ENCODE results near the gene GALNT16. TPM values are rescaled to one million over a fixed set of nuclear protein-coding genes. Genes with fewer than 3 reads are reported as not detected.

Gene GALNT16
- polyA plus RNA-seq, 1 donor (not counting 4 experiments of a cell fraction or from before 2014, with no cell fraction given), result not detected

DNA sequence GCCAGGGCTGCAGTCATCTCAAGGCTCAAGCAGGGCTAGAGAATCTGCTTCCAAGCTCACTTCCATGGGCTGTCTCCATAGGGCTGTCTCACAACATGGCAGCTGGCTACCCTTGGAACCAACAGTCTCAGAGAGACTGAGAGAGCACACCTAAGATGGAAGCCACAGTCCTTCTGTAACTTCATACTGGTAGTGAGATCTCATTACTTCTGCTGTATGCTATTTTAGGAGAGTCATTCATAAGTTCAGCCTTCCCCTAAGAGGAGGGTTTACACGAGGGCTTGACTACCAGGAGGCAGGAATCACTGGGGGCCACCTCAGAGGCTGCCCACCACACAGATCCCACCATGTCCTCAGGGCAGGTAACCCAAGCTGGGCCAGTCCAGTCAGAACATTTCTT lies 108.4 kb downstream of the GALNT16 start:
- no peak overlapping the region for H2AFZ ChIP-seq (ENCODE audit: control insufficient read depth, low read length)
- H3K36me3 ChIP-seq (ENCODE audit: control insufficient read depth in 2 of 2, extremely low read depth in 1 of 2, insufficient read depth in 2 of 2, low read length in 2 of 2), result no peaks in the 10 kb centered on the region
- no peaks in the 10 kb centered on the region for H3K9me1 ChIP-seq (ENCODE audit: control insufficient read depth, extremely low read depth, insufficient read depth, low read length)
- no peaks in the 10 kb centered on the region for H3K27me3 ChIP-seq (ENCODE audit: control insufficient read depth, extremely low read depth, insufficient read depth, low read length)
- H3K27ac ChIP-seq (ENCODE audit: control insufficient read depth, insufficient read depth, low read length), result no peak overlapping the region
- H3K79me2 ChIP-seq (ENCODE audit: control insufficient read depth, insufficient read depth, low read length), result no peaks in the 10 kb centered on the region
- H3K9ac ChIP-seq (ENCODE audit: control insufficient read depth, extremely low read depth, insufficient read depth, low read length), result no peak overlapping the region
- DNase-seq (ENCODE audit: low read depth, low spot score) (no peak), FAIRE-seq (no peak)
- H3K4me1 ChIP-seq (ENCODE audit: control insufficient read depth, extremely low read depth, insufficient read depth, low read length), result no peaks in the 10 kb centered on the region
- no peaks in the 10 kb centered on the region for H3K9me3 ChIP-seq (ENCODE audit: control insufficient read depth, low read depth, low read length)
- H3K4me2 ChIP-seq (ENCODE audit: control insufficient read depth, extremely low read depth, insufficient read depth, low read depth, low read length), result no peak overlapping the region
- TF ChIP-seq, protein P1, sequence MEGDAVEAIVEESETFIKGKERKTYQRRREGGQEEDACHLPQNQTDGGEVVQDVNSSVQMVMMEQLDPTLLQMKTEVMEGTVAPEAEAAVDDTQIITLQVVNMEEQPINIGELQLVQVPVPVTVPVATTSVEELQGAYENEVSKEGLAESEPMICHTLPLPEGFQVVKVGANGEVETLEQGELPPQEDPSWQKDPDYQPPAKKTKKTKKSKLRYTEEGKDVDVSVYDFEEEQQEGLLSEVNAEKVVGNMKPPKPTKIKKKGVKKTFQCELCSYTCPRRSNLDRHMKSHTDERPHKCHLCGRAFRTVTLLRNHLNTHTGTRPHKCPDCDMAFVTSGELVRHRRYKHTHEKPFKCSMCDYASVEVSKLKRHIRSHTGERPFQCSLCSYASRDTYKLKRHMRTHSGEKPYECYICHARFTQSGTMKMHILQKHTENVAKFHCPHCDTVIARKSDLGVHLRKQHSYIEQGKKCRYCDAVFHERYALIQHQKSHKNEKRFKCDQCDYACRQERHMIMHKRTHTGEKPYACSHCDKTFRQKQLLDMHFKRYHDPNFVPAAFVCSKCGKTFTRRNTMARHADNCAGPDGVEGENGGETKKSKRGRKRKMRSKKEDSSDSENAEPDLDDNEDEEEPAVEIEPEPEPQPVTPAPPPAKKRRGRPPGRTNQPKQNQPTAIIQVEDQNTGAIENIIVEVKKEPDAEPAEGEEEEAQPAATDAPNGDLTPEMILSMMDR (optimal IDR thresholded peaks at IDR 0.05 in 1 of 3, IDR thresholded peaks at IDR 0.05 in 1 of 3, conservative IDR thresholded peaks at IDR 0.05 in 1 of 3; ENCODE audit: extremely low read depth in 1 of 3, insufficient read depth in 2 of 3, low read length in 3 of 3), result no peak
- TF ChIP-seq EZH2 (IDR thresholded peaks at IDR 0.05; ENCODE audit: low read length), result no peak
- dilution Hi-C loops (cut with MboI; ENCODE audit: extremely low pct_ligation_motif_present, low sequenced_read_pairs), result no loop called here
- H3K4me3 ChIP-seq (ENCODE audit: control insufficient read depth in 2 of 3, extremely low read depth in 1 of 3, insufficient read depth in 2 of 3, low read depth in 1 of 3, low read length in 3 of 3), result no peak overlapping the region
- no peaks in the 10 kb centered on the region for H4K20me1 ChIP-seq (ENCODE audit: control insufficient read depth, extremely low read depth, insufficient read depth, low read length)

DNA sequence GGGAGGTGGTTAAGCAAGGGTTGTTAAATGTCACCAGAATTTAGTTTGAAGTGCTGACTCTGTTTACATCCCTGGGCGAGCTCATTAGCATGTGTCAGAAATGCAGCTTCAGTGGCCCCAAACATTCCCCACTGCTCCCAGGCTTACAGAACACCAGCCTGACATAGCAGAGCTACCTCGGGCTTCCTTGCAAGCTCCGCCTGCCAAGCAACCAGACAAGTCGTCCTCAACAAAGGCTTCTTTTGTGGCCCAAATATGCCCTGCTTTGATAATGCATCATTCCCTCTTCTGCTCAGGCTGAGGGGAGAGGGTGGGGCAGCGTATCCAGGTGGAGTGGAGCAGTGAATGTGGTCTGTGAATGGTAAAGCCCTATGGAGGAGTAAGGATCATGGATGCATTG lies 110.1 kb downstream of the GALNT16 start:
- H4K20me1 ChIP-seq (ENCODE audit: control insufficient read depth, extremely low read depth, insufficient read depth, low read length), result no peaks in the 10 kb centered on the region
- H3K27me3 ChIP-seq (ENCODE audit: control insufficient read depth, extremely low read depth, insufficient read depth, low read length), result no peaks in the 10 kb centered on the region
- no peak for FAIRE-seq
- no peak for TF ChIP-seq EZH2 (IDR thresholded peaks at IDR 0.05; ENCODE audit: low read length)
- TF ChIP-seq, protein P1 (optimal IDR thresholded peaks at IDR 0.05 in 1 of 3, IDR thresholded peaks at IDR 0.05 in 1 of 3, conservative IDR thresholded peaks at IDR 0.05 in 1 of 3; ENCODE audit: extremely low read depth in 1 of 3, insufficient read depth in 2 of 3, low read length in 3 of 3), result no peak
- no peak overlapping the region for H3K4me3 ChIP-seq (ENCODE audit: control insufficient read depth in 2 of 3, extremely low read depth in 1 of 3, insufficient read depth in 2 of 3, low read depth in 1 of 3, low read length in 3 of 3)
- H3K9ac ChIP-seq (ENCODE audit: control insufficient read depth, extremely low read depth, insufficient read depth, low read length), result no peak overlapping the region
- dilution Hi-C loops (cut with MboI; ENCODE audit: extremely low pct_ligation_motif_present, low sequenced_read_pairs), result no loop called here
- DNase-seq (ENCODE audit: low read depth, low spot score), result no peak
- H3K9me1 ChIP-seq (ENCODE audit: control insufficient read depth, extremely low read depth, insufficient read depth, low read length), result no peaks in the 10 kb centered on the region
- H2AFZ ChIP-seq (ENCODE audit: control insufficient read depth, low read length), result no peak overlapping the region
- H3K9me3 ChIP-seq (ENCODE audit: control insufficient read depth, low read depth, low read length), result no peaks in the 10 kb centered on the region
- no peak overlapping the region for H3K4me2 ChIP-seq (ENCODE audit: control insufficient read depth, extremely low read depth, insufficient read depth, low read depth, low read length)
- H3K4me1 ChIP-seq (ENCODE audit: control insufficient read depth, extremely low read depth, insufficient read depth, low read length), result no peaks in the 10 kb centered on the region
- no peaks in the 10 kb centered on the region for H3K36me3 ChIP-seq (ENCODE audit: control insufficient read depth in 2 of 2, extremely low read depth in 1 of 2, insufficient read depth in 2 of 2, low read length in 2 of 2)
- H3K27ac ChIP-seq (ENCODE audit: control insufficient read depth, insufficient read depth, low read length), result no peak overlapping the region
- H3K79me2 ChIP-seq (ENCODE audit: control insufficient read depth, insufficient read depth, low read length), result no peaks in the 10 kb centered on the region
